ENCODE measurements around the gene CHCHD3.
"Not testable (repeated sequence)": the region's sequence is repeated elsewhere in the genome, so short reads cannot be mapped to it uniquely, and the experiment has no call there.

Gene CHCHD3

DNA sequence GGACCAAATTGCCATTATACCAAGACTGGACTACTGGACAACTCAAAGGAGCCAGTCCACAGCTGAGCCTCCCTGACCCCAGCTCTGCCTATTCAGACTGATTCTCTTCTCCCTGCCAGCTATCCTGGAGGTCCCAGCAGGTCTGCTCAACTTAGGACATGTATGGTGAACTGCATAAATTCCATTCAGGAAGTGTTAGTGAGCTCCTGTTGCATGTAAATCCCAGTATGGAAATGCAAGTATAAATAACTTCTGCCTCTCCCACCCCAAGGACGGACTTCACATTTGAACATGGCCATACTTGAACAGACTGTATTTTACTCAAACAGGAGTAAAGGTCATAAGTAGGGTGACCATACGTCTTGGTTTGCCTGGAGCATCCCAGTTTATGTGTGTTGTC is 128.4 kb downstream of the CHCHD3 start:
- DNase-seq (ENCODE audit: low read depth in 2 of 2), result no peak

DNA sequence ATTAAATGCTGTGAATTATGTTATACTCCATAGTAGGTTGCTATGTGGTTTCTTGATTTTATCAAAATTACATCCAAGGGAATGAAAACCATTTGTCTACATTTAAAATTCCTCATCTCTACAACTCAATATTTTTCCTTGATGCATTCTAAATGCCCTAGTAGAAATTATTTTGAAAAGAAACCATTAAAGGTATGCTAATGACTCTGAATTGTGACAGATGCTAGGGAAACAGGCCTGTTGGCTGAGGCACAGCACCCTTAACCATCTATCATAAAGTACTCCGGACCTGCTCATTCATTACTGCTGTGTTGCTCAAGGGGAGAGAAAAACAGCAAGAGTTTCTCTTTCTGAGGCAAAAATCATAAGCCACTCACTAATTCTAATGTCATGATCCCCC is 131.2 kb downstream of the CHCHD3 start:
- DNase-seq (ENCODE audit: low read depth in 2 of 2), result no peak

DNA sequence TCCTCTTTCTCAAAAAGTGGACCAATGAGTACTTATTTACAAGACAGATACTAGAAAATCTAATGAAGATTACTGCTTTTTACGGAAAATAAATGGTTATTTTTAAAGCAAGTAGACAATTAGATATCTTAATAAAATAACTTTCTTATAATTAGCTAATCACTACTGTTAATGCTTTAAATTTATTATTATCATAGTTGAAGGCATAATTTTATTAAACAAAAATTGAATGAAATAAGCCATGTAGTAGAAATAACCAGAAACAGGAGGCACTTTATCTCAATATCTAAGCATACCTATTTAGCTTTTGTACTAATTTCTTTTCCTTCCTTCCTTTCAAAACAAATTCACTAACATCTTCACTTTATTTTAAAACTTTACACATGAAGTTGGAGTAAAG is 134.9 kb downstream of the CHCHD3 start:
- no peak for DNase-seq (ENCODE audit: low read depth in 2 of 2)

DNA sequence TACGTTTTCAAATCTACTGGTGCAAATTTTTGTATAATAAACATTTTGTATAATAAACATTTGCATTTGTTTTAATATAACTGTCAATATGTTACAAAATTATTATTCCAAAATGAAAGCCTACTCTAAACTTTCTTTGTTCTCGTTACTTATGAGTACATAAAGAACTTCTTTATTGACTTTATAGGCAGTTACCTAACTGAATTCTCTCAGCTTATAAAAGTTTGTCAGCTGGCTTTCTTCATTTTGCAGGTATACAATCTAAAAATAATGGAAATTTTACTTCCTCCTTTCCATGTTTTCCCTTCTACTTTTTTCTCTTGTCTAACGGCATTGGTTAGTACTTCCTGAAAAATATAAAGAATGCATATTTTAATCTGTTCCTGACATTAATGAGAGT is 137.1 kb downstream of the CHCHD3 start:
- DNase-seq (ENCODE audit: low read depth in 2 of 2), result no peak

DNA sequence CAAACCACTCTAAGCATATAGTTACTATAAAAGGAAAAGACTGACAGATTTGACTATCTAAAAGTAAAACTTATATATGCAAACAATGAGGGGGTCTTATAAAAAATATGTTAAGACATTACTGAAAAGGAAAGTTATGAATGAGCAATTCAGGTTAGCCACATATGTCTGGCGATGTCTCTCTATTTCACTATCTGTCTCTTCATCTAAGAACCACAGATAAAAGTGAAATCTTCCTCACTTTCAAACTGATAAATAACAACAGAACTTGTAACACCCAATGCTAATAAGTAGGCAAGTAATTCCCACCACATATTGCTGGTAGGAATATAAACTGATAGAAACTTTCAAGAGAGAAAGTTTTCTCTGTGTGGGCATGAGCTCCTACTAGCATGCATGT is 138.2 kb downstream of the CHCHD3 start:
- DNase-seq (ENCODE audit: low read depth in 2 of 2), result no peak

DNA sequence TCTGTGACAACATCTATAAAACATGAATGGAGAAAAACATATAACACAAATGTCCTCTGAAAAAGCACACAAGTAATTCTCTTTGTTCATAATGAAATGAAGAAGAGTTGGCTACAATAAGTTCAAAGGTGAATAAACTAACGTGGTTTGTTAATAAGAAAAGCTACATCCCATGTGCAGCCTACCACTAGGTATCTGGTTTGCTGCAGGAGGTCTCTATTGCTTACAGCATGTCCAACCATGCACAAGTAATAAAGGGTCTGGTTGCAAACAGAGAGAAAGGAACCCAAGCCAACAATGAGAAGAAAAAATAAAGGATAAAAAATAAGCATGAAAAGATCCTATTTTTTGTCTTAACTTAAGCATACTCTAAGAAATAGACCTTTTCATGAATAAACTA is 139.2 kb downstream of the CHCHD3 start:
- DNase-seq (ENCODE audit: low read depth in 2 of 2), result no peak

DNA sequence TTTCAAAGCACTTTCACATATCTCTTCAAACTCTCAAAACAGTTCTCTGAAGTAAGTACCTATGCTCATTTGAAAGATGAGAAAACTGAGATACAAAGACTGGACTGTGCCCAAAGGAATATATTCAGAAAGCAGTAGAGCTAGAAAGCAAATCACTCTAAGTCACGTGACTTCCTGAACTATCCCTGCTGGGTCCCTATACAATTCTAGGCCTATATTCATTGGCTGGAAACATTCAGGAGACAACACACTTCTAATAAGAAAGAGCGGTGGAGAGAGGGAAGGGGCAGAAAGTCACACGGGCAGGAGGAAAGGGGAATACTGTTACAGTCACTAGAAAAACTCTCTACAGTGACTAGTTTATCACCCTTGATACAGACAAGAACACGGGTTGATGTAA is 140.0 kb downstream of the CHCHD3 start:
- no peak for DNase-seq (ENCODE audit: low read depth in 2 of 2)

DNA sequence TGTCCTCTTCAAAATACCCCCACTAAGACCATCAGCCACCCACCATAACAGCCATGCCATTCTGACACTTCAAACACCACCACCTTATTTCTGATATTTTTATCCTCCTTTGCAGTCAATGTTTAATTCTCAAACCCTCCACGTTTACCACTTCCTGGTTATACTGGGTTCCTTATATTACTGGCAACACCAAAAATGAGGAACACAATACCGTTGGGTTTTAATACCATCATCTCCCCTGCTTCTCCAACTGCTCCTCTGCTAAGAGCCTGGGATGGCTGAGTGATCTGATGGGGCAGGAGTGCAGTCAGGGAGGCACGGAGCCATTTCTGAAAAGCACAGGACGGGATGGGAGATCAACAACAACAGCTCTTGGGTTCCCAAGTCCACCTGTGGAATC is 140.5 kb downstream of the CHCHD3 start:
- no peak for DNase-seq (ENCODE audit: low read depth in 2 of 2)

DNA sequence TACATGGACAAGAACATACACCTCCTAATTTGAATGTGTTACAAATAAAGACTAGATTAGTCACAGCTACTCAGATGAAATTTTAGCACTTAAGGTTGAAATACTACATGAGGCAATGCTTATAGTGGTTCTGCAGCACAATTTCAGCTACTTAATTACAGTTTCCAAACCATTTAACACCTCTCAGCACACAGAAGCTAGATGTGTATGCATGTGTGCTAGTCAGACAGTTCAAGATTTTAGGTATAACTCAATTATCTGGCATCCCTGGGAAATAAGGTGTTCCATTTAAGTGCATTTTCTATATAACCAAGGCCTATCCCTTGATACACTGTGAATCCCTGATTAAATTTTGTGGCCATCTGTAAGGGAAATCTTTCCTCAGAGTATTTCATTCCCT is 141.8 kb downstream of the CHCHD3 start:
- DNase-seq (ENCODE audit: low read depth in 2 of 2), result no peak

DNA sequence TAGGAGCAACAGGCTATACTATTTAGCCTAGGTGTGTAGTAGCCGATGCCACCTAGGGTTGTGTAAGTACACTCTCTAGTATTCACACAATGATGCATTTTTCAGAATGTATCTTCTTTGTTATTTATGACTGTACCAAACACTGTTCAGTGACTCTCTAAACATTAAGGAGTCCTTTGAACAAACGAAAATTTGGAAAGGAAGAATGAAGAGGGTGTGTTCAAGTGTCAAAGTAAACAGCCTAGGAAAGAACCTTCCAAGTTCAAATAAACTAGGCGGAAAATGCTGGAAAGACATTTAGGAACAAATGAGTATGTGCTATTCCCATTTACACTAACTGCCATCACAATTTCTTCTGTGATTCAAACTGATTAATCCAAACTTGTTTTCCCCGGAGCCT is 142.4 kb downstream of the CHCHD3 start:
- DNase-seq (ENCODE audit: low read depth in 2 of 2), result no peak

DNA sequence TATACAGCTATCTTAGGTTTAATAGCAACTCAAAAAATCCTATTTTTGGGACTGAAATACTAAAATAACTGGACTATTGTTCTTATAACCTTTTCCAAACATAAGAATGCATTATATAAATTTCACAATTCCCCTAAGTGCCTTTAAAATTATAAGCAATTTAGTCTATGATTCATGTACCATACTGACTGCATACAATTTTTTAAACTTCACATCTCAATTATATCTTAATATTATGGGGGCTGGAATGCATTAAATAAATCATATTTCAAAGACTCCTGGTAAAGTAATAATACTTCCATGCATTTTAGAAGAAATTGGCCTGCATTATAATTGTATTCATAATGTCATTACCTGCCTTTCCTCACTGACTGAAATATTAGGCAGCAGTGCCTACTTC is 144.6 kb downstream of the CHCHD3 start:
- no peak for DNase-seq (ENCODE audit: low read depth in 2 of 2)

DNA sequence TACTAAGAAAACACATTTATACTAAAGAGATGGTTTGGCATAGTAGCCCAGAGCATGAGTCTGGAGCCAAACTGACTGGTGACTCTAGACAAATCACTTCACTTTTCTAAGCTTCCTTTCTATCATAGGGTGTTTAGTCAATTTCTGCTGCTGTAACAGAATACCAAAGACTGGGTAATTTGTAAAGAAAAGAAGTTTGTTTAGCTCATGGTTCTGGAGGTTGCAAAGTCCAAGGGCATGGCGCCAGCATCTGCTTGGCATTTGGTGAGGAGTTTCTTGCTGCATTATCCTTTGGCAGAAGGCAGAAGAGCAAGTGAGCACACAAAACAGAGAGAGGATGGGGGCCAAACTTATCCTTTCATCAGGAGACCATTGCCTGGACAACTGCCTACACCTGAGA is 146.3 kb downstream of the CHCHD3 start:
- DNase-seq (ENCODE audit: low read depth in 2 of 2), result no peak

DNA sequence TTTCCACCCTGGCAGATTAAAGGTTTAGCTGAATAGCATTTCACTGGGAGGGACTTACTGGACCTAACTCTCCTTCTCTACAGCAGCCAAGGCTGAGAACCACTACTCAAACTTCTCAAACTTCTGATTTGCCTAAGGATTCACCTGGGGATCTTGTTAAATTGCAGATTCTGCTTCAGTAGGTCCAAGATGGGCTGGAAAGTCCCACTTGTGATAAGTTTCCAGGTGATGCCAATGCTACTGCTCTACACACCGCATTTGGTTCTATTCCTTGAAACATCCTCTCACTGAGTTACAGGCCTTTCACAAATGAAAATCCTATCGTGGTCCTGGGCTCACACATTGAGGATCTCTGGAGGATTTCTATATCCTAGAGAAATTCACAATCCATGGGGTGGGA is 147.9 kb downstream of the CHCHD3 start:
- DNase-seq (ENCODE audit: low read depth in 2 of 2), result no peak

DNA sequence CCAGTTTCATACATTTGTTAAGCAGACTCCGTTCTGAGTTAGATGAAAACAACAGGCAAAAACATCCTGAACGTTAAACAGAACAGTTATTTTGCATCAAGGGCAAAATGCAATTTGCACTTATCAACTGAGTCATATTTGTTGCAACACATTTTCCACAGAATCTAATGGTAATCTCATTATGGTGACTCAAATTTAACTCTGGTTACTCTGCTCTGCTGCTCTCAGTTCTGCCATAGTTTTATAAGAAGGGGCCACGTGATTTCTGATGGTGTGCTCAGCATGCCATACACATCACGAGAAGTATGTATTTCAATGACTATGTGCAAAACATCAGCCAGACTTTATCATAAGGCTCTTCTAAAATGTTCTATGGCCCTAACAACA is 148.8 kb downstream of the CHCHD3 start:
- DNase-seq (ENCODE audit: low read depth in 2 of 2), result no peak

DNA sequence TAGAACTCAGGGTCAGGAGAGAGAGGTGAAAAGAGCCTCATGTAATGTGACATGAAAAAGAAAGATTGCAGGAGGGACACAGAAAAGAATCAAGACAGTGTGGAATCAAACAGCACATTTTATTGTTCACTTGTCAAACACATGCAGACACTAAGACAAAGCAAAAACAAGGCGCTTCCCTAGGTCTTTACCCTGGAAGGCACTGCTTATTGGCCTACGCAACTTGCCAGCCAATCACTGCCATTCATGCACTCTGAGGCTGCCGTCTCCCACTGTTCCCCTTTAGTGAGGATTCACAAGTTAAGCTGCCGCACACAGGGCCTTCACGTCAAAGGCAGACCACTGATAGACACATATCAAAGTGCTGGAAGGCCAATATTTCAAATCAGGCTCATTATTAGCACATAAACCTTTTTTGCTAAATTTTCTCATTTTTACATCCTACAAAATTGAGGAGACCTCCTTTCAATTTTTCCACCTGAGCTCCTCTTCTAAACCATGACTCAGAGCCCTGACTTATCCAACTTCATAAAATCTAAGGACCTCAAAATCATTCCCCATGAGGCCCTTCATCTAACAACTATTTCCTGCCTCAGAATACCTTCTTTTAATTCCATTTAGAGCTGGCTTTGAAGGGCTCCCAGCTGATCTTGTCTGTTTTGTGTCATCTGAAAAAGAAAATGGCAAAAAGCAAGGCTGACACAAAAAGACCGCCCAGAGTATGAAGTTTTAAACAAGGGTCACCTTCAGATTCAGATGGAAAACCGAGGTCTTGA is 149.4 kb downstream of the CHCHD3 start:
- no peak for DNase-seq (ENCODE audit: low read depth in 2 of 2)

DNA sequence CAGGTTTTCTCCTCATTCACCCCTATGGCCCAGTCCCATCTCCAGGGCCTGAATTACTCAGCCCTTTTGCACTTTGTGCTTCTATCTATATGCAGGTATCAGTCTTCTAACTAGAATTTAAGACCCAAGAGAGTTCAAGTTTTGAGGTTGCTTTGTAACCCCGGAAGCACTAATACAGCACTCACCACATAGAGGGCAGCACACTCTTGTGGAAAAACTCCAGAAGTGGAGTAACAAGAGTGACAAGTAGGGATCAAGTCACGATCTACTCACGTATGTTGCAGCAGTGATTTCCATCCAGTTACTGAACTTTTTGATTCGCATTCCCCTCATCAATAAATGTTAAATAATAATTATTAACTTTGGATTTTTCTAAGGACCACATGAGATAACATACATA is 151.0 kb downstream of the CHCHD3 start:
- no peak for DNase-seq (ENCODE audit: low read depth in 2 of 2)

DNA sequence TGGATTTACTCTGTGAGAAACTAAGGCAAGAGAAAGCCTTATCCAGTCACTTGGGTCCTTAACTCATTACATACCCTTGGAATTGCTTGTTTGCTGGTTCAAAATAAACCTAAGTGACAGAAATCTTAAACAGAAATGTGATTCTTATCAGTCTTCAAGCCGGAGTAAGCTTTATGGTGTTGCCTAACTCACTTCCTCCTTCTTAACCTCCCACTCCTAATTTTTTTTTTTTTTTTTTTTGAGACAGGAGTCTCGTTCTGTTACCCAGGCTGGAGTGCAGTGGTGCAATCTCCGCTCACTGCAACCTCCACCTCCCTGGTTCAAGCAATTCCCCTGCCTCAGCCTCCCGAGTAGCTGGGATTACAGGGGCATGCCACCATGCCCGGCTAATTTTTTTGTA is 151.9 kb downstream of the CHCHD3 start:
- not testable (repeated sequence) for DNase-seq (ENCODE audit: low read depth in 2 of 2)

DNA sequence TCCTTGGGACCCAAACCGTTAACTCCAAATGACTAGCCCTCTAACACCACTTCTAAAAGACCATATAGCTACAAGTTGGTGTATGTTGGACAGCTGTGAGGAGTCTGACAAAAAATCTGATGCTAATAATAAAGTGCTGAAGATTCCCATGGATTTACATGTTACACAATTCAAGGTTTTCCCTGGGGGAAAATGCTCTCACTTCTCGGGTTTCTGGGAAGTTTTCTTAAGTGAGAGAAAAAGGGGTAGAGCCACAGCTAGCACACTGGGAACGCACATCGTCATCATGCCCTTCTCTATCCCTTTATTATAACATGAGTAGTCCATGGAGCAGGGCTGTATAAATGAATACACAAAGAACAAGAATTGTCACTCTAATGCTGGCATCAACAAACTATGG is 162.1 kb downstream of the CHCHD3 start:
- no peak for DNase-seq (ENCODE audit: low read depth in 2 of 2)

DNA sequence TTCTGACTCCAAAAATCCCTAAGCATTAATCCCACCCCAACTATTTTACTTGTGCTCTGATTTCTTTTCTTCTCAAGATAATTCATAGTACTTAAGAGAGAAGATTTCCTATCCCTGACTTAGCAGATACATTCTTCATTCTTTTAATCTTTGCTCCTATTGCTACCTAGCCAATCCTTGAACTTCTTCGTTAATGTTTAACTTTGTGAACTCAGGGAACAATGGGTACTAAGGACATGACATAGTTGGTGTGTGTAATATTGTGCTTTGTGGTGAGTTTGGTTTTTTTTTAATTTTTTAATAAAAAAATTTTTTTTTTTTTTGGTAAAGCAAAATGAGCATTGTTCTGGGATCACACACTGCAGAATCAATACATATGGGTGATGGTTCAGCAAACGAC is 166.2 kb downstream of the CHCHD3 start:
- no peak for DNase-seq (ENCODE audit: low read depth in 2 of 2)

DNA sequence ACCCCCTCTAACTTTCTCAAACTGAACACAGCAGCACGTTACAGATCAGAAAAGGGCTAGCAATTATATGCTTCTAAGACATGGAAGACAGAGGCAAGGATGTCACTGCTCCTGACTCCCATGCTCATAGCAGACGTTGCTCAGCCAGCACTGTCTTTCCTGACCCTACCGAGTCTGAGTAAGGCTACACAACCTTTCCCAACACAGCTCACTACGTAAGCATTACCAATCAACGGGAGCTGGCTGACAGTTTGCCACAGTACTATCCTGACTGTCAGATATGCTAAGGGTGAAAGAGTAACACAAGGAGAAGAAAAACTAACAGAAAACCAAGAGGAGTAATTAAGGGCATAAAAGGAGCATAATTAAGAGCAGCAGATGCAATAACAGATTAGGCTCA is 171.2 kb downstream of the CHCHD3 start:
- DNase-seq (ENCODE audit: low read depth in 2 of 2), result no peak

DNA sequence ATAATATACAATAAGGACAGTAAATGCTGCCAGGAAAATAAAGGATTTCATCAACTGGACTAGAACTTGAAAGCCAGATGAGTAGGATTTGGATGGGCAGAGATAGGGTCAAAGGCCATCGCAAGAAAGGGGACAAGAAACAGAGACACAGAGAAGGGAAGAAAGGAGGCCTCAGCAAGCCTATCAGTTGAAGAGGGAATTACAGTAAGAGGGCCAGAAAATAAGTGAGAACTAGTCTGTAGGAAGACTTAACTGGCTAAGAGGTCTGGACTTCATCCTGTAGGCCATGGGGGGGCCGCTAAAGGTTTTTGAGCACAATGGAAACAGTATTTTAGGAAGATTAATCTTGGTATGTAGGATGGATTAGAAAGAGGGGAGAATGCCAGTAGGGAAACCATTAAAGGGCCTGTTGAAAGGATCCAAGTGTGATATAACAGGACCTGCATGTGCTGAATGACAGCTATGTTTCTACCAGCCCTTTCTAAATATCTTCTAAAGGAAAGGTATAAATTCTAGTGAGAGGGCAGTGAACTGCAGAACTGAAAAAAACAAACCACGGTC is 174.4 kb downstream of the CHCHD3 start:
- no peak for DNase-seq (ENCODE audit: low read depth in 2 of 2)

DNA sequence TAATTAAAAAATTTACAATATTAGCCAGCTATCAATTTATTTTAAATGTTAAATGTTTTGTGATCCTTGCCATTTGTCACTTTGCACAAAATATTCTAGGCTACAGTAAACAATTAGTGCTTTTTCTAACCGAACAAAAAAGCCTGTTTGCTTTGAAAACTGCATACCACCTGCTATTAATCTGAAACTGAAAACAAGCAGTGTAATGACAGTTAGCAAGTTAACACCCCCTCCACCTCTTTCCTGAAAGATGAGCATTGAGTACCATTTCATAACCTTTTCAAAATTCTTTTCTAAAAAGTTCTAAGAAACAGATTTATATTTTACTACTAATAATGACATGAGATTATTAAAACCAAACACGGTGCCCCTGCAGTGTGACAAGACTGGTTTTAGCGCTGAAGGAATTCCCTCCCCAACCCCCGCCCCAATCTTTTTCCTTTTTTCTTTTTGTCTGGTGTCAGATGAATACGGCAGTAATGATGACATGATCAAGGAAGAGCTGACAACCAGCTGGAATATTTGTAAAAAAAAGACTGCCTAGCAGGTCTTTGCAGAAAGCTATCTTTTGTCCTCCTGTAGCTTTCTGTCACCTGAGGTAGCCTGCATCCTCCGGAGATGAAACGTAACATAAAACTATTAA is 175.6 kb downstream of the CHCHD3 start:
- DNase-seq (ENCODE audit: low read depth in 2 of 2), result no peak

DNA sequence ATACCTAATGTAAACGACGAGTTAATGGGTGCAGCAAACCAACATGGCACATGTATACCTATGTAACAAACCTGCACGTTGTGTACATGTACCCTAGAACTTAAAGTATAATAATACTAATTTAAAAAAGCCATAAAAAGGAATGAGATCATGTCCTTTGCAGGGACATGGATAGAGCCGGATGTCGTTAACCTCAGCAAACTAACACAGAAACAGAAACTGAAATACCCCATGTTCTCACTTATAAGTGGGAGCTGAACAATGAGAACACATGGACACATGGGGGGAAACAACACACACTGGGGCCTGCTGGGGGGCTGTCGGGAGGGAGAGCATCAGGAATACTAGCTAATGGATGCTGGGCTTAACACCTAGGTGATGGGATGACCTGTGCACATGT is 176.8 kb downstream of the CHCHD3 start:
- not testable (repeated sequence) for DNase-seq (ENCODE audit: low read depth in 2 of 2)

DNA sequence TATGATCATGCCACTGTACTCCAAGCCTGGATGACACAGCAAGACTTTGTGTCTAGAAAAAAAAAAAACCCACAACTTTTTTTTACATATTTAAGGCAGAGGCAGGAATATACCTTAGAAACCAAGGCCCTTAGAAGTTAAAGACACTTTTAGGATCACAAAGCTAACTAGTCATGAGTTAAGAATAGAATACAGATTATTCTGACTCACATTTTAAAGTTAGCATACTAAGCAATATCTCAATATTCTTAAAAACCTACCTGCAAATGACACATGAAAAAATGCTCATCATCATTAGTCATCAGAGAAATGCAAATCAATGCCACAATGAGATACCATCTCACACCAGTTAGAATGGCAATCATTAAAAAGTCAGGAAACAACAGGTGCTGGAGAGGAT is 177.7 kb downstream of the CHCHD3 start:
- no peak for DNase-seq (ENCODE audit: low read depth in 2 of 2)
